ENCODE data around the gene CYP27B1.

DNA sequence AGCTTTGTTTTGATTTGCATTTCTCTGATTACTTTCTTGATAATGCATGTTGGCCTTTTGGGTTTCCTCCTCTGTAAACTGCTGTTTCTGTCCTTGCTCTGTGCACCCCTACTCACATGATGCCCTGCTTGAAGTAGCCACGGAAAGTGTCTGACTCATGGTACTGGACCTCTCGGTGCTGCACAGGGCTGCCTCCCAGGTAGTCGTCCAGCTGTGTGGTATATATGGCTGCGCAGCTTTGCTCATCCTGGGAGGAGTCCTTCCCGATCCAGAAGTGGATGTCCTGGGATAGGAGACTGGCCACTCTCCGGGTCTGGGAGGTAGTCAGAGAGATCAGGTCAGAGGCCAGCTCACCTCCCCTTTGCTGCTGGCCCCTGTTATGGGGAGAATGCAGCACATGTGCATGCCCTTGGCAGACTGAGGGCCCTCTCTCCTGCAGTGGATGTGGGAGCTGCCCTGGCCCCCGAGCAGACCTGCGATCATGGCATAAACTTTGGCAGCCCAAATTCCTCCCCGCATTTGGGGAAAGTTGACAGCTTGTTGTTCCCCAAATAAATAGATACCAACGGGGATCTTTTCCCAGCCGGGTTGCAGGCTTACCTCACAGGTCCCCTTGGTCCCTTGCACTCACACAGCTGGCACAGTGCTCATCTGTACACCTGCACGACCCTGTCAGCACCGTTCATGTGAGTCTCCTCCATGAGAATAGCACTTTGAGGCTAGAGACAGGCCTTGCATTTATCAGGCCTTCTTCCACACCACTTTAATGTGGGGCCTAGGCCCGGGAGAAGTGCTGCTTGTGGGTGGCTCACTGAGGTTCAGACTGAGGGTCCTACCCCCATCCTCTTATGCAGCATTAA lies 46.5 kb upstream of the CYP27B1 start:
- TF ChIP-seq POLR2A (IDR thresholded peaks at IDR 0.05; ENCODE audit: borderline replicate concordance, extremely low read depth, insufficient read depth, insufficient read length): no peak
- no peak for TF ChIP-seq CTCF (IDR thresholded peaks at IDR 0.05 in 2 of 3, conservative IDR thresholded peaks at IDR 0.05 in 1 of 3; ENCODE audit: borderline replicate concordance in 1 of 3, insufficient read depth in 1 of 3, low read depth in 2 of 3, low read length in 2 of 3)
- TF ChIP-seq YY1 (IDR thresholded peaks at IDR 0.05; ENCODE audit: extremely low read depth, insufficient replicate concordance, low read depth, low read length): no peak

Measured in HCT116 (cell line).